ENCODE data around the gene PAIP2. TPM values are rescaled to one million over a fixed set of nuclear protein-coding genes. Genes with fewer than 3 reads are reported as not detected.

Gene PAIP2
- polyA plus RNA-seq, 1 of the 3 experiments (the other 2 are of a cell fraction), result 73.2 TPM

GRCh38 chr5:139363937-139364336 is 22.3 kb downstream of the PAIP2 start:
- POLR2A ChIA-PET, result no interaction called here
- 96% methylated on average over 2 of the region's 2 CpGs for WGBS (ENCODE audit: low lambda C conversion rate)
- H4K20me1 ChIP-seq (ENCODE audit: insufficient read depth), result peaks cover 55% of the 10 kb centered on the region

GRCh38 chr5:139364466-139364865 is 22.8 kb downstream of the PAIP2 start:
- Histone ChIP-seq H3K9me3 (no peaks in the 10 kb centered on the region), H3K79me2 (ENCODE audit: insufficient read depth) (peaks cover 54% of the 10 kb centered on the region), H3K36me3 (replicated peaks in 1 of 2; ENCODE audit: control insufficient read depth in 1 of 2, insufficient read depth in 2 of 2, low read length in 1 of 2) (peaks cover 31 to 42% of the 10 kb centered on the region in 2 experiments), H3K4me1 (ENCODE audit: control insufficient read depth in 1 of 2, insufficient read depth in 2 of 2, low read depth in 1 of 2, low read length in 1 of 2) (peaks cover 0 to 8% of the 10 kb centered on the region in 2 experiments; a peak in 1 of 4 replicates), H3K4me2 (no peak overlapping the region), H3K9me2 (no peaks in the 10 kb centered on the region), H2AFZ (ENCODE audit: low read depth) (no peak overlapping the region), H4K20me1 (ENCODE audit: insufficient read depth) (peaks cover 50% of the 10 kb centered on the region), H3K27ac (ENCODE audit: low read depth in 2 of 2, low read length in 1 of 2) (no peak overlapping the region), H3K9ac (no peak overlapping the region), H3K4me3 (ENCODE audit: low read depth in 2 of 2, low read length in 1 of 2) (no peak overlapping the region), H3F3A (replicated peaks; ENCODE audit: insufficient read depth) (peaks cover 49% of the 10 kb centered on the region), H3K27me3 (ENCODE audit: insufficient read depth) (no peaks in the 10 kb centered on the region)
- DNase-seq, result no peak
- POLR2A ChIA-PET, result interaction anchor here (1.4 kb wide), 1 partner anchor 19 kb away, joined by 5 read pairs; the partner anchor contains the start of gene SLC23A1
- WGBS (ENCODE audit: low lambda C conversion rate), result 100% methylated on average over 2 of the region's 2 CpGs
- CTCF ChIA-PET, result interaction anchor here (1.5 kb wide), 1 partner anchor 29 kb away, joined by 3 read pairs; no protein-coding TSS in a partner anchor
- TF ChIP-seq CHD2 (IDR thresholded peaks at IDR 0.05; ENCODE audit: low read length, partially characterized antibody) (no peak), RCOR1 (IDR thresholded peaks at IDR 0.05; ENCODE audit: low read length) (no peak), RXRA (IDR thresholded peaks at IDR 0.05; ENCODE audit: borderline replicate concordance, low read depth) (no peak), FOXJ3 (CRISPR knock-in tag; IDR thresholded peaks at IDR 0.05) (no peak), RFX5 (IDR thresholded peaks at IDR 0.05; ENCODE audit: low read length) (no peak), EP300 (IDR thresholded peaks at IDR 0.05; ENCODE audit: borderline replicate concordance in 1 of 2, low read depth in 1 of 2, low read length in 1 of 2) (no peak), TEAD4 (IDR thresholded peaks at IDR 0.05; ENCODE audit: borderline replicate concordance, insufficient read depth) (no peak), FOXM1 (IDR thresholded peaks at IDR 0.05; ENCODE audit: low read depth) (no peak), SMC3 (IDR thresholded peaks at IDR 0.05; ENCODE audit: low read depth, low read length) (no peak), FOSL2 (IDR thresholded peaks at IDR 0.05; ENCODE audit: borderline replicate concordance, low read depth) (no peak), TCF12 (IDR thresholded peaks at IDR 0.05) (no peak), ZBTB33 (IDR thresholded peaks at IDR 0.05; ENCODE audit: borderline replicate concordance, low read depth) (no peak), REST (IDR thresholded peaks at IDR 0.05; ENCODE audit: low read depth, low read length) (no peak), YY1 (IDR thresholded peaks at IDR 0.05; ENCODE audit: low read depth) (no peak), CTCF (IDR thresholded peaks at IDR 0.05) (no peak)

More at GRCh38 chr5:139363937-139364336, 22.3 kb downstream of the PAIP2 start:
- Histone ChIP-seq H3K27ac (ENCODE audit: low read depth in 2 of 2, low read length in 1 of 2) (no peak overlapping the region), H3K4me2 (no peak overlapping the region), H2AFZ (ENCODE audit: low read depth) (no peak overlapping the region), H3K9ac (no peak overlapping the region), H3K27me3 (ENCODE audit: insufficient read depth) (no peaks in the 10 kb centered on the region), H3K36me3 (replicated peaks in 1 of 2; ENCODE audit: control insufficient read depth in 1 of 2, insufficient read depth in 2 of 2, low read length in 1 of 2) (peaks cover 29 to 42% of the 10 kb centered on the region in 2 experiments), H3K9me3 (no peaks in the 10 kb centered on the region), H3K4me3 (ENCODE audit: low read depth in 2 of 2, low read length in 1 of 2) (no peak overlapping the region), H3K79me2 (ENCODE audit: insufficient read depth) (peaks cover 59% of the 10 kb centered on the region), H3F3A (replicated peaks; ENCODE audit: insufficient read depth) (peaks cover 44% of the 10 kb centered on the region), H3K9me2 (no peaks in the 10 kb centered on the region), H3K4me1 (ENCODE audit: control insufficient read depth in 1 of 2, insufficient read depth in 2 of 2, low read depth in 1 of 2, low read length in 1 of 2) (peaks cover 0 to 6% of the 10 kb centered on the region in 2 experiments; a peak in 1 of 4 replicates)
- CTCF ChIA-PET, result interaction anchor here (1.5 kb wide), 1 partner anchor 30 kb away, joined by 3 read pairs; no protein-coding TSS in a partner anchor
- no peak for DNase-seq
- no peak for TF ChIP-seq PBX3 (IDR thresholded peaks at IDR 0.05)

Measured in SK-N-SH (cell line).